Glutamatergic neuron (in vitro differentiated cells): Measurements from ENCODE around the gene CLEC3A. TPM values are rescaled to one million over a fixed set of nuclear protein-coding genes. Genes with fewer than 3 reads are reported as not detected.
A peak's percentile ranks its signal among the peaks of the same experiment; 100 is the strongest.

Source experiments
- DNase-seq: peaks from one replicate; pipeline ENCODE4 v3.0.0; 2022
- H3K27ac Mint-ChIP-seq: one replicate; pipeline ENCODE4 v1.8.0; 2020; ENCODE audit warnings: mild to moderate bottlenecking, mixed read lengths, inconsistent platforms; ENCODE audit not compliant: unreplicated experiment
- H3K27me3 Mint-ChIP-seq: one replicate; pipeline ENCODE4 v1.8.0; 2020; ENCODE audit warnings: mild to moderate bottlenecking, moderate library complexity, mixed read lengths, inconsistent platforms; ENCODE audit not compliant: unreplicated experiment
- H3K36me3 Mint-ChIP-seq: one replicate; pipeline ENCODE4 v1.8.0; 2020; ENCODE audit warnings: mild to moderate bottlenecking, mixed read lengths, inconsistent platforms; ENCODE audit not compliant: unreplicated experiment
- H3K4me1 Mint-ChIP-seq: one replicate; pipeline ENCODE4 v1.8.0; 2020; ENCODE audit warnings: mild to moderate bottlenecking, low read depth, mixed read lengths, inconsistent platforms; ENCODE audit not compliant: unreplicated experiment
- H3K4me3 Mint-ChIP-seq: one replicate; pipeline ENCODE4 v1.8.0; 2020; ENCODE audit warnings: mild to moderate bottlenecking, mixed read lengths, inconsistent platforms; ENCODE audit not compliant: unreplicated experiment
- H3K9me3 Mint-ChIP-seq: one replicate; pipeline ENCODE4 v1.8.0; 2020; ENCODE audit warnings: mild to moderate bottlenecking, moderate library complexity, mixed read lengths, inconsistent platforms; ENCODE audit not compliant: unreplicated experiment
- CTCF ChIP-seq: fragments of 200-600 bp; sonication (generic); IDR thresholded peaks from one replicate; pipeline ENCODE4 v1.5.0; 2021; ENCODE audit not compliant: partially characterized antibody, unreplicated experiment
- total RNA-seq: library from RNA; stranded (reverse); fragmentation: NEBNext Ultra II Directional; extraction: Animal tissue kit (Norgen Biotek cat#: 25700); gene quantifications from one replicate; pipeline ENCODE4 v1.2.1, GENCODE V29; 2021; ENCODE audit not compliant: unreplicated experiment

The CLEC3A gene
- total RNA-seq, 1 donor from 2014 or later, result not detected

DNA sequence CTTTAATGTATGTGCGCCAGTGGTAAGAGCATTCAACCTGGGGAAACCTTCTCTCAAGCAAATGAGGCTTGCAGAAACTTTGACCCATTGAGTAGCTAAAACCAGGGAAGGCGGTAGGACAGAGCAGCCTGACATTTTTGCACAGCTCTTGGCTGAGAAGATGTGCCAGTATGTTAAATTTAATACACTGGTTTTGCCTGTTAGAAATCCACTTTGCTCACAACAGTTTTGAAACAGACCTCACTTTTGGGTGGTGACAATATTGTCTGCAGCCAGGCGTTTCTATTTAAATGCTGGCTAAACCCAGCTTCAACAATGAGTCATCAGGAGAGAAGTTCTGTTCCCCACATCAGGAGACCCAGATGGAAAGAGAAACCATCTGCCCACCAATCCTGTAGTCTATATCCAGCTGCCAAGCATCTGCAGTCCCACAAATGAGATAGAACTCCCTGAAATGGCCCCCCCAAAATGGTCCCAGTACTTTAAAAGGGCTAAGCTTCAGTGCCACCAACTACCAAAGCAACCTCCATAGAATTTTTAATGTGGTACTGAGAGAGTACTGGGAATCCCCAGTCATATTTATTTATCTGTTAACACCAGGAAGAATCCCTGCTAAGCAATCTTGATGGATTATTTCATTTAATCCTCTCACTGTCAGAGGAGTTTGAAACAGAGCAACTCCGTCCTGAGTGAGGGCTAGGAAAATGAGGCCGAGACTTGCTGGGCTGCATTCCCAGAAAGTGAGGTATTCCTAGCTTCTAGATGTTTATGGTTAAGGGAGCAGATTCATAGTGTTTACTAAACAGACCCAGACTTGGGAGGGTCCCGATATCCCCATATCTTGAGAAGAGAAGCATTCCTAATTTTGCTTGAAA, 29.0 kb upstream of the CLEC3A start:
- DNase-seq, result no peak
- H3K27me3 Mint-ChIP-seq, result peaks cover 3% of the 10 kb centered on the region
- H3K36me3 Mint-ChIP-seq, result peaks cover 18% of the 10 kb centered on the region
- peak overlapping the region; percentile 89 for H3K27ac Mint-ChIP-seq
- peaks cover 12% of the 10 kb centered on the region for H3K4me1 Mint-ChIP-seq
- no peak for TF ChIP-seq CTCF
- no peak overlapping the region for H3K4me3 Mint-ChIP-seq
- peaks cover 10% of the 10 kb centered on the region for H3K9me3 Mint-ChIP-seq

- TF ChIP-seq CTCF, result no peak
- Mint-ChIP-seq H3K9me3 (peaks cover 9% of the 10 kb centered on the region), H3K27ac (no peak overlapping the region), H3K4me1 (peaks cover 10% of the 10 kb centered on the region), H3K27me3 (no peaks in the 10 kb centered on the region), H3K36me3 (peaks cover 18% of the 10 kb centered on the region), H3K4me3 (no peak overlapping the region)
- DNase-seq, result no peak
These were observed 26.4 kb upstream of the CLEC3A start for GRCh38 chr16:77995843-77996455.

- Mint-ChIP-seq H3K27ac (no peak overlapping the region), H3K9me3 (peaks cover 6% of the 10 kb centered on the region), H3K27me3 (no peaks in the 10 kb centered on the region), H3K4me1 (no peaks in the 10 kb centered on the region), H3K36me3 (peaks cover 18% of the 10 kb centered on the region), H3K4me3 (no peak overlapping the region)
- TF ChIP-seq CTCF, result no peak
- no peak for DNase-seq
These were observed 23.9 kb upstream of the CLEC3A start for GRCh38 chr16:77998350-77999023.

DNA sequence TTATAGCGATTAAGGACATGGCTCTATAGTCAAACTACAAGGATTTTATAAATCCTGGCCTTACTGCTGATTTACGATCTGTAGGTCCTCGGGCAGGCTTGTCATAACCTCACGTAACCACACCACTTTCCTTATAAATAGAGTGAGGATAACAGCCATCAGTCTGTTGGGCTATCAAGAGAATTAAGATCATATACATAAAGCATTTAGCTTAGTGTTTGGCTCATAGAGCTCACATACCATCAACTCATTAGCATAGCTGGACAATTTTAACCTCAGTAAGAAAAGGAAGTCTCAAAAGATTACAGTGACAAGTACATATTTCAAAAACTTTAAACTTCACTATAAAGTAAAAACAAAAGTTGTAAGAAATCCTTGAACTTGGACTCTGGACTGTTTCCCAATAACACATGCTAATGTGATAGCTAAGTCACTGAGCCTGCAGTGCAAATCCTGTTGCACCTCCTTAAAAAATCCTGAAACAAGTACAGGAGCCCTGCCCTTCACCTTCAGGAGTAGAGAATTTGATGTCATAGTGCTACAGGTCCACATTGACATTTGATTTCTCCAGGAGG, 20.8 kb upstream of the CLEC3A start:
- Mint-ChIP-seq H3K9me3 (peaks cover 6% of the 10 kb centered on the region), H3K27me3 (no peaks in the 10 kb centered on the region), H3K4me1 (no peaks in the 10 kb centered on the region), H3K4me3 (no peak overlapping the region), H3K36me3 (peaks cover 6% of the 10 kb centered on the region), H3K27ac (no peak overlapping the region)
- no peak for DNase-seq
- no peak for TF ChIP-seq CTCF
